HuH-7 (cell line): ENCODE results near the gene KLF7.

Source experiments
- DNase-seq: peaks from one replicate; pipeline ENCODE4 v3.0.0; 2011; ENCODE audit warnings: low spot score

The KLF7 gene

GRCh38 chr2:207091176-207091575, 74.6 kb downstream of the KLF7 start:
- no peak for DNase-seq

- DNase-seq, result no peak
These were observed 75.4 kb downstream of the KLF7 start for GRCh38 chr2:207090389-207090788.

DNA sequence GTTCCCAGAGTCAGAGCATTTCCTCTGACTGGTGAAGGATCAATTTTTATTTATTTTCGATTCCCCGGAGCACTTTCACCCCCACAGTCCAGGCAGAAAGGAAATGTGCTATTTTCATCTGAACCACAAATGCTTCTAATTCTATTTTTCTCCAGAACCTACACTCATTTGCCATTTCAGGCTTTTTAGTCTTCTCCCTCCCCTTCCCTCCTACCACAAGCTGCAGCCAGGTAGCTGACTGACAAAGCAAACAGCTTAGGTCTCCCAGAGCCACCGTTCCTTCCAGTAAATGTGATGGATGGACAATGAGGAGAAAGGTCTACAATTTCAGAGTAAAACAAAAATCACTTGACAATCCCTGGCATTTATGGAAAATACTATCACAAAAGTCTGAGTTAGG, 76.9 kb downstream of the KLF7 start:
- no peak for DNase-seq

- no peak for DNase-seq
These were observed 77.5 kb downstream of the KLF7 start for GRCh38 chr2:207088276-207088675.

GRCh38 chr2:207087046-207087902, 78.5 kb downstream of the KLF7 start:
- DNase-seq, result no peak

DNA sequence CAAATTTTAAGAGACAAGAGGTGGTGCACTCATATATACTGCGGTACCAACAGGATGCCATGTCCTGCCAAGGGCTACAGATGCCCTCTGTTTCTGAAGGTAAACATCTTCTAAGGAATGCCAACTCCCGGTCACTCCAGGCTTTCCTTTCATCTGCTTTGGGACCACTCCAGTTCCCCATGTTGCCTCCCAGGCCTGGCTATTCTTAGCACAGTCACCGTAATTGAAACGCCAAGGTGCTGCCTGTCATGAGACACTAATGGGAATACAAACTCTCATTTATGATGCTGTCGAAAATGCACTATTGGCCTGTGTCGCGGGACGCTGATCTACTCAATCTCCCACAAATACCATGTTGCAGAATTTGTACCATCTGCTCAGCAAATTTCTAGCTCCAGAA, 79.6 kb downstream of the KLF7 start:
- no peak for DNase-seq

DNA sequence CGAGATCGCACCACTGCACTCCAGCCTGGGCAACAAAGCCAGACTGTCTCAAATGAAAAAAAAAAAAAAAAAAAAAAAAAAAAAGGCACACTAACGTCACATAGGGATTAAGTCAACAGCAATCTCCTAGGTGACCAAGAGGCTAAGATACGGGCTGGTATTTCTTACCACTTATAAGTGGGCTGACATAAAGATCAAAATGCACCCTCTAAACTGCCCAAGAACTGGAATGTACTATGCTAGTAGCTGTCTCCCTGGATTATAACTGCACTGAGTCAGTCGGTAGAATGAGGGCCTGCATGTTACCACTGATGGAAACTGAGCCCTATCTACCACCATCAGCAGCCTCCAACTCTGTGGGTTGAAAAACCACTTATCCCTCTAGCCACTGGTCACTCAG, 80.6 kb downstream of the KLF7 start:
- DNase-seq, result no peak

DNA sequence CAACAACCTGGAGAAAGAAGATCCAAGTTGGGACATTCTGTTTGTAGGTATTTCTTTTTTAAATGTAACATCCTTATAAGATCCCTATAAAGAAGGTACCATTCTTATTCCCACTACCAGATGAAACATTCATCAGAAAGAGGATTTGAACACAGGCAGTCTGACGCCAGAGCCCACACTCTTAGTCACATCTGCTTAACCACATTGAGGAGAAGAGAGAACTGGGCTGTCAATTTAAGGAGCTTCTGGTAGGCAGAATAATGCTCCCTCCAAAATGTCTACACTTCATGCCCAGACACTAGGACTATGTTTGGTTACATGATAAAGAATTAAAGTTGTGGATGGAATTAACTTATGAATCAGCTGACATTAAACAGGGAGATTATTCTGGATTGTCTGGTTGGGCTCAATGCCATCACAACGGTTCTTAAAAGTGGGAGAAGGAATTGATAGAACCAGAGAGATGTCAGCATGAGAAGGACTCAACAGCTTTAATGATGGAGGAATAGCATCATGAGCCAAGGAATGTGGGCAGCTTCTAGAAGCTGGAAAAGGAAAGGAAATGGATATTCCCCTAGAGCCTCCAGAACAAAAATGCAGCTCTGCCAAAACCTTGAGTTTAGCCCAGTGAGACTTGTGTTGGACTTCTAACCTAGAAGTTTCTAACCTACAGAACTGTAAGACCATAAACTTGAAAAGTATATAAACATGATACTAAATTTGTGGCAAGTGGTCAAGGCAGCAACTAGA, 82.2 kb downstream of the KLF7 start:
- no peak for DNase-seq

DNA sequence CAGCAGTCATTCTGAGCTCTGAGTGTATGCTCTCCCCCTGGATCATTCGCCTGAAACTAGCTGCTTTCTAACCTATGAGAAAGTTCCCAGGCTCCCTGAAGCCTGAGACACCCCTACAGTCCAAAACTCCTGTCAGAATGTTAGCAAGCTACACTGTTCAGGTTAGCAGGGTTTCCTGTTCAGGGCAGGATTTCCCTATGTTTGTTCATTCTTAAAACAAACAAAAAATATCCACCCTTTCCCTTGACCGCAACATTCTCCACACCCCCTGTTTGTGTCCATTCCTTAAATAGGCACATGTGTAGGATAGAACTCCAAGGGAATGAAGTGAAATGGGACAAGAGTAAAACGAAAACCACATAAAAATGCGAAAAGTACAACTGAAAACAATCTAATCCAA, 83.1 kb downstream of the KLF7 start:
- peak; percentile 24 for DNase-seq

GRCh38 chr2:207078186-207078798, 87.5 kb downstream of the KLF7 start:
- no peak for DNase-seq

DNA sequence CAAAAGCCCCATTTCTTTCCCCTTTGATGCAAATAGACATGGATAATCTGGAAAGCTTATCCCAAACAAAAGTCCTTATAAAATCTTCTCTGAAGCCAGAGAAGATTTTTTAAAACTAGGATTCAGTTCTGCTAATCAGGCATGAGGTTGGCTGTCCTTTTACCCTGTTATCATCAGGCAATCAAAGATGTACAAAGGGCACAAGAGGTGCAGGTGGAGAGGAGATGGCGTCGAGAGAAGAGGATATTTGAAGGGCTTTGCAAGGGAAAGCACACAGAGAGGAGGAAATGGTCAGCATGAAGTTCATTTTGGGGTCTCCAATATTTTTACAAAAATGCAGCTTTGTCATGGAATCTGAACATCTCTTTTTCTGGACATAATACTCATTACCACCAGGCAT, 88.5 kb downstream of the KLF7 start:
- DNase-seq, result no peak

DNA sequence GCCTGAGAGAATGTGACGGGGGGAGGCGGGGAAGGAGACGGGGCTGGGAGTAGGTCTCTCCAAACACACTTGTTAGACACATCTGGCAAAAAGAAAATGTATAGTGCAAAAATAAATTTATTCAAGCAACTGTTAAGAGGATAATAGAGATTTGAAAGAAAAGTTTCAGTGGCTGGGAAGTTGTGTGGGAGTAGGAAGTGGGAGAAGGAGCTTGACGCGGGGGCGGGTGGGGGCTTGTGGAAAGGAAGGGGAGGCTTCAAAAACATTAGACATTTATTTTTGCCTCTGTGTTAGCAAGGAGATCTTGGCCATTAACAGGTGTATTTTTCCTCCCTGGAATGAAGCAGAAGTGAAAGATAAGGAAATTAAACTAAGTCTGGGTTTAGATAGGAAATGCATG, 90.3 kb downstream of the KLF7 start:
- DNase-seq, result no peak

GRCh38 chr2:207073801-207074678, 91.7 kb downstream of the KLF7 start:
- no peak for DNase-seq

DNA sequence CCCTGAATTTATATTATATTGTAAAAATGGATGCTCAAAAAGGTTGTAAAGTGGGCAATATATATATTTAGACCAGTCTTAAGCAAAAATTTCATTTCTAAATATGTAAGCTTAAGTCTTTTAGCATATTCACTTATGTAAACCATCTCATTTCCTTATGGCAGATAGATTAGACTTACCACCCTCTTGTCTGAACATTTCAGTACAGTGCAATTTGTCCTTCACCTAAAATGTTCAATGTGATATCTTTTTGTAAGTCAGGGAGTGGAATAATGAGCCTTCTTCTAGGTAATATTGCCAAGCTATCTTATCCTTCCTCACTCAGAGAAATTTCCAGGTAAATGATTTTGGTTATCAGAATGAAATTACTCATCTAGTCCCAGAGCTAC, 92.3 kb downstream of the KLF7 start:
- no peak for DNase-seq

DNA sequence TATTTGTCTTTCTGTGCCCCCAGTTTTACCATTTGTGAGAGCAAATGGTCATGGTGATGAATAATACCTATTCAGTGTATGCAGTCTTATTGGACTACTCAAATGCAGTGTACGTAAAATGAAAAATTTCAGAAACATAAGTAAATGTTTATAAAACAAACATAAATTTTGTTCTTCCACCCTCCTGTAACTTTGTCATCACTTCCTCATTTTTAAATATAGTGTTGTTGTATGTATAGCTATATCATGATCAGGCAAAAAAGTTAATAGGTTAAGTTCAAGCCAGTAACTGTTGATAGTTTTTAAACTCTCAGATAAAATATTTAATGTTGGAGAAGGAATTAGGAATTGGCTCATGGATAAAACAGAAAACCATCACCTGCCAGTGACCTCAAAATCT, 93.2 kb downstream of the KLF7 start:
- no peak for DNase-seq

DNA sequence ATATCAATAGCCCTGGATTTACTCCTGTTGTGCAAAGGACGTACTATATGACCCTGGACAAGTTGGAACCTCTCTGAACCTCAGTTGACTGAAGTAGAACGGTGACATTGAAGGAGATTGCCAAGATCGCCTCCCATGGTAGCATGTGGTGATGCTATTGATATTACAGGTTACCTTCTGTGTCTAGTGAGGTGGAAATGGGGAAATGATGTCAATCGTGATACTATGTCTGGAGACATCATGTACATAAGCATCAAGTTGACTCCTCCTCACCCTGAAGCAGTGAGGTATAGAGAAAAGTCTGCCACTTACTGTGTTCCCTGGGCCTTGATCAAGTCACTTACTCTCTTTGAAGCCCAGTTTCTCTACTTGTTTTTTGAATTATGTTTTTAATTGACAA, 93.9 kb downstream of the KLF7 start:
- no peak for DNase-seq

DNA sequence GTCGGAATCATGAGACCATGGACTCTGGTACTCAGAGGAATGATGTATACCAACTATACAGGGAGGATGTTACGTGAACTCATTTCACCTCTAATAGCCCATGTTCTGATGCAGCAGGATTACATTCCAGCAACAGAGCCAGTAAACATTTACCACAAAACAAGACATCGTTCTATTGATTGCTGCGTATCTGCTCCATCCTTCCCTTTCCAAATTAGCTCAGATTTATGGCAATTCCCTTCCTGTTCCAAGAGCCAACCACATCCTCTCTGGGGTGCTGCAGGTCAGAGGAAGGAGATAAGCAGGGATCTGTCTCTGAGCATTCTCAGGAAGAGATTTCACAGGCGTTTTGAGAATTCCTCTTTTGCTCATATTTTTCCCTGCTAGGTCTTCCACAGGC, 98.3 kb downstream of the KLF7 start:
- no peak for DNase-seq

GRCh38 chr2:207066791-207067460, 98.8 kb downstream of the KLF7 start:
- DNase-seq, result no peak

- no peak for DNase-seq
These were observed 99.6 kb downstream of the KLF7 start for GRCh38 chr2:207066166-207066565.

DNA sequence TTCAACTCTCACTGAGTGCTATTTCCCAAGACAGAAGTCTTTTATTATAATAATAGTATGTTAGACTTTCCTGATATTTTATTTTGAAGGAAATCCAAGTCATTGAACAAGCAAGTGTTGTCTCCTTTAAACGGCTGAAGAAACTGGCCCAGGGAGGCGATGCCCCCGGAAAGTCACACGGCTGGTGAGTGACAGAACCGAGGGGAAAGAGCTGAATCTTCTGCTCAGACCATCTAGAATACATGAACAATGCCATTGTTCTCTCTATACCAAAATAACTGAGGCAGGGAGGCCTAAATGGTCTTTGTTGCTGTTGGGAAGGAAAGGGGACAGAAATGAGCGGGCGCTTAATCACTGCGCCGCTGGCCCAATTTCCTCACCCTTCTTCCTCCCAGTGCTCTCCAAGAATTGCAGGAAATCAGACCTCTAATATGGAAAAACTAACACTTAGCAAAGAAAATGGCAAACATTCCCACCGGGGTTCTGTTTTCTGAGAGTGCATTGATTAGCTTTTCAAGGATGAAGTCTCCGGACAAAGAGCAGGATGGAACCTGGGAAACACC, 101.5 kb downstream of the KLF7 start:
- DNase-seq, result no peak

DNA sequence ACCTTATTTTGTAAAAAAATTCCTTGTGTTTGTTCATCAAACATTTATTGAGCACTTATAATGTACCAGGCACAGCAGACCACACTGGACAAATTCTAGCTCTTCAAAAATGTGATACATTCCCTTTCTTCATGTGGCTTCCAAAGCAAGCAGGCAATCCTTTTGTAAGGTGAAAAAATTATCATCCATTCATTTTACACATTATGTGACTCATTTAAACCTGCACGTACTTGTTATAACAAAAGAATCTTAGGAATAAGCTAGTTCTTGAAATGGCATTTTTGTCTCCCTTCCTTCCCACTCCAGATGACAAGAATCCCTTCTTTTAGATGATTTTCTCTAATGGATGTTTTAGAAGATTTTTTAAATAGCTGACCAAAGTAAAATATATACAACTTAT, 104.6 kb downstream of the KLF7 start:
- DNase-seq, result no peak
